A549 (cell line): Measurements from ENCODE around the gene KCNMA1. TPM values are rescaled to one million over a fixed set of nuclear protein-coding genes. Genes with fewer than 3 reads are reported as not detected.
A peak's percentile ranks its signal among the peaks of the same experiment; 100 is the strongest.

Experiments used
- ATAC-seq, 2 experiments: fragments of 200-7000 bp in 1 of 2; fragments of >200 bp in 1 of 2; cut with Nextera tagmentation in 1 of 2; cut with Tn5 transposase in 1 of 2; 3 replicates each; pipeline versions ENCODE4 v1.8.0 to v1.9.1; 2018 to 2020; ENCODE audit warnings: mild to moderate bottlenecking in 1 of 2, moderate library complexity in 1 of 2
- CTCF ChIA-PET: fragments of 300-600 bp; sonication (Branson Sonifier 250); formaldehyde crosslinking; extraction: SDS; loops from one replicate; lab custom pipeline; 2021; ENCODE audit warnings: antibody characterized with exemption, inconsistent platforms; lab: Yijun Ruan, JAX
- POLR2A ChIA-PET: fragments of 350-600 bp; formaldehyde crosslinking; extraction: SDS; loops from one replicate; lab custom pipeline; 2021; ENCODE audit warnings: antibody characterized with exemption, inconsistent platforms; lab: Yijun Ruan, JAX
- DNase-seq, 2 experiments: peaks; one replicate each; pipeline versions ENCODE4 v3.0.0 to v3.0.0-alpha.2; 2011 to 2016; ENCODE audit warnings: low read depth in 1 of 2, low spot score in 1 of 2
- FAIRE-seq: peaks from 2 replicates; lab custom pipeline; 2011; peaks lifted over from hg19 to GRCh38; lab: Jason Lieb, UNC
- H3K27ac ChIP-seq, 2 experiments: fragments of >200 bp; sonication (Bioruptor Twin); formaldehyde crosslinking; 3 replicates each; pipeline ENCODE4 v1.5.1; 2016 to 2017
- H3K4me1 ChIP-seq: fragments of >200 bp; sonication (Bioruptor Twin); formaldehyde crosslinking; 3 replicates; pipeline ENCODE4 v1.6.1; 2016
- H3K4me2 ChIP-seq: fragments of >200 bp; sonication (Bioruptor Twin); formaldehyde crosslinking; 3 replicates; pipeline ENCODE4 v1.6.1; 2016
- H3K4me3 ChIP-seq: fragments of >200 bp; sonication (Bioruptor Twin); formaldehyde crosslinking; 3 replicates; pipeline ENCODE4 v1.5.1; 2016
- H3K9me3 ChIP-seq: fragments of >200 bp; sonication (Bioruptor Twin); formaldehyde crosslinking; 3 replicates; pipeline ENCODE4 v1.6.1; 2016
- EHF ChIP-seq: fragments of 250-450 bp; sonication (Bioruptor Pico); IDR thresholded peaks from 2 replicates; pipeline ENCODE4 v1.5.0; 2020; ENCODE audit warnings: mild to moderate bottlenecking
- EP300 ChIP-seq, 2 experiments: fragments of >200 bp; sonication (Bioruptor Twin); formaldehyde crosslinking; IDR thresholded peaks; 2 replicates in 1 of 2; 3 replicates in 1 of 2; pipeline ENCODE4 v1.6.1; 2016 to 2017
- FOSL2 ChIP-seq, 2 experiments: fragments of 450-650 bp in 1 of 2; fragments of >200 bp in 1 of 2; sonication (Bioruptor Twin) in 1 of 2; formaldehyde crosslinking; IDR thresholded peaks; 2 replicates each; pipeline versions ENCODE4 v1.5.0 to v1.6.1; 2016 to 2020; ENCODE audit warnings: mild to moderate bottlenecking in 1 of 2, moderate library complexity in 1 of 2
- HEYL ChIP-seq: fragments of 250-450 bp; sonication (Bioruptor Pico); IDR thresholded peaks from 2 replicates; pipeline ENCODE4 v1.8.0; 2021; ENCODE audit warnings: mild to moderate bottlenecking, moderate library complexity
- HOXA7 ChIP-seq: fragments of 250-450 bp; sonication (Bioruptor Pico); IDR thresholded peaks from 2 replicates; pipeline ENCODE4 v1.5.0; 2020; ENCODE audit warnings: mild to moderate bottlenecking, moderate library complexity
- JUNB ChIP-seq: fragments of >200 bp; sonication (Bioruptor Twin); formaldehyde crosslinking; IDR thresholded peaks from 2 replicates; pipeline ENCODE4 v1.6.1; 2016
- NFE2L2 ChIP-seq: fragments of 150-350 bp; conservative IDR thresholded peaks from 2 replicates; pipeline ENCODE4 v1.6.1; 2014; ENCODE audit warnings: low read length
- NPAS2 ChIP-seq: fragments of 250-450 bp; sonication (Bioruptor Pico); IDR thresholded peaks from 2 replicates; pipeline ENCODE4 v1.8.0; 2022; ENCODE audit warnings: mild to moderate bottlenecking, moderate library complexity, borderline replicate concordance
- POLR2AphosphoS2 ChIP-seq: conservative IDR thresholded peaks from 2 replicates; pipeline ENCODE4 v1.6.1; 2012; ENCODE audit warnings: low read length, improper control_type of control experiment, inconsistent platforms
- RARB ChIP-seq: fragments of 250-450 bp; sonication (Bioruptor Pico); IDR thresholded peaks from 2 replicates; pipeline ENCODE4 v1.8.0; 2021; ENCODE audit warnings: mild to moderate bottlenecking, moderate library complexity
- TFCP2L1 ChIP-seq: fragments of 250-450 bp; sonication (Bioruptor Pico); IDR thresholded peaks from 2 replicates; pipeline ENCODE4 v1.5.0; 2021; ENCODE audit warnings: mild to moderate bottlenecking
- TP53 ChIP-seq: fragments of 250-450 bp; sonication (Bioruptor Pico); IDR thresholded peaks from 2 replicates; pipeline ENCODE4 v1.5.0; 2021; ENCODE audit warnings: mild to moderate bottlenecking, moderate library complexity
- ZC3H11A ChIP-seq: fragments of 450-650 bp; IDR thresholded peaks from 2 replicates; pipeline ENCODE4 v1.6.1; 2014; ENCODE audit warnings: antibody characterized with exemption, mild to moderate bottlenecking
- ZSCAN20 ChIP-seq: fragments of 250-450 bp; sonication (Bioruptor Pico); IDR thresholded peaks from 2 replicates; pipeline ENCODE4 v1.8.0; 2022; ENCODE audit warnings: mild to moderate bottlenecking, moderate library complexity
- WGBS: methylation state at CpG from one replicate; pipeline ENCODE4 v1.1.6; 2017; ENCODE audit errors: missing lambda C conversion rate; 5-methylcytosine and 5-hydroxymethylcytosine counted together
- polyA plus RNA-seq, 4 experiments: library from polyadenylated mRNA; depleted of rRNA in 3 of 4; stranded (reverse); fragments of >200 nt; fragmentation: RNase III in 1 of 4; extraction: RNeasy Plus Mini Kit Qiagen cat#74134 plus additional on column Dnase treatment in 1 of 4; gene quantifications; 2 replicates in 3 of 4; 3 replicates in 1 of 4; pipeline ENCODE4 v1.2.3, GENCODE V29; 2011 to 2017
- TF ChIP-seq, protein P1 (sequence below): fragments of 200-600 bp; sonication (generic); IDR thresholded peaks from 2 replicates; pipeline ENCODE4 v1.6.1; 2016; ENCODE audit warnings: antibody characterized with exemption, mild to moderate bottlenecking, moderate library complexity
- TF ChIP-seq, protein P2 (sequence below): fragments of 250-450 bp; sonication (Bioruptor Pico); IDR thresholded peaks from 2 replicates; pipeline ENCODE4 v1.5.0; 2020; ENCODE audit warnings: low read depth, mild to moderate bottlenecking, moderate library complexity
- TF ChIP-seq, protein P3 (sequence below): fragments of >200 bp; sonication (Bioruptor Twin); formaldehyde crosslinking; IDR thresholded peaks from 2 replicates; pipeline ENCODE4 v1.6.1; 2016
- TF ChIP-seq, protein P4 (sequence below): IDR thresholded peaks from 2 replicates; pipeline ENCODE4 v1.6.1; 2012
- TF ChIP-seq, protein P5 (sequence below): IDR thresholded peaks from 2 replicates; pipeline ENCODE4 v1.6.1; 2012; ENCODE audit warnings: low read depth, borderline replicate concordance

KCNMA1 gene
- polyA plus RNA-seq, 2 of the 4 experiments (the other 2 are of a cell fraction), result 14.9 to 30.6 TPM

DNA sequence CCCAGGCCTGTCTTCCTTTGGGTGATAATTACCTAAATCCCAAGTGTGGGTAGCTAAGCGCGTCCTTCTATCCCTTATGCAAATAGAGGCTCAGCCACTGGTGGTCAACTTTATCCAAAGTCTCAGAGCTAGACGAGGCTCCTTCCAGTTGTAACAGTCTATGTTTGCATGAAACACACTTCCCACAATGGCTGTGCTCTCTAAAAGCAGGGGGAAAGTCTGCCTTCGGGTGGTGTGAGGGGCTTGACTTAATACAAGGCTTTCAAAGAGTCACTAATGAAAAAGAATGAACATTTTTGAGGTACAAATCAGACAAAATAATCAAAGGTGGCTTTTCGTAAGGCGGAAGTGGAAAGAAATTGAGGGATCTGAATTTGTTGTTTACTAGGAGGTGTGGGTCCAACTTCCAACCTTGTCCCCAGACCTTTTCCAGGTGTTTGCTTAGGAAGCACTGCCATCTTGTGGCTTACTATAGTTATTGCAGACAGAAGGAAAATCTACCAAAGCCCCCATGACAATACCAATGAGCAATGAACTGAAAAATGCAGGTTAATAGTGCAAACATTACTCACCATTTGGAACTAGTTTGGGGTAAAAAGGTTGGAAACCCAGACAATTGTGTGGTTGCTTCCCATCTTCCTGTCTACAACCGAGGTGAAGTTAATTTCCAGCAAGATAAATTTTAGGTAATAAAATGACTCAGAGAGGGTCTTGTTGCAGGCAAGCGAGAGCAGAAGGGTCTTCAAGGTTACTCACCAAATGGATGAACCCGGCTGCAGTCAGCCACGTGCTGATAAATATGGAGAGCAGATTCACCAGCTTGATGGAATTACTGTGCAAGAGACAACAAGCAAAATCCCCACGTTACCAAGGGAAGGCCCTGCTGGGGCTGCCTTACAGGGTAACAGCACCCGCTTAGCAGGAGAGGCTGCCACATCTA, 525.7 kb downstream of the KCNMA1 start (continued):
- TF ChIP-seq, protein P1, sequence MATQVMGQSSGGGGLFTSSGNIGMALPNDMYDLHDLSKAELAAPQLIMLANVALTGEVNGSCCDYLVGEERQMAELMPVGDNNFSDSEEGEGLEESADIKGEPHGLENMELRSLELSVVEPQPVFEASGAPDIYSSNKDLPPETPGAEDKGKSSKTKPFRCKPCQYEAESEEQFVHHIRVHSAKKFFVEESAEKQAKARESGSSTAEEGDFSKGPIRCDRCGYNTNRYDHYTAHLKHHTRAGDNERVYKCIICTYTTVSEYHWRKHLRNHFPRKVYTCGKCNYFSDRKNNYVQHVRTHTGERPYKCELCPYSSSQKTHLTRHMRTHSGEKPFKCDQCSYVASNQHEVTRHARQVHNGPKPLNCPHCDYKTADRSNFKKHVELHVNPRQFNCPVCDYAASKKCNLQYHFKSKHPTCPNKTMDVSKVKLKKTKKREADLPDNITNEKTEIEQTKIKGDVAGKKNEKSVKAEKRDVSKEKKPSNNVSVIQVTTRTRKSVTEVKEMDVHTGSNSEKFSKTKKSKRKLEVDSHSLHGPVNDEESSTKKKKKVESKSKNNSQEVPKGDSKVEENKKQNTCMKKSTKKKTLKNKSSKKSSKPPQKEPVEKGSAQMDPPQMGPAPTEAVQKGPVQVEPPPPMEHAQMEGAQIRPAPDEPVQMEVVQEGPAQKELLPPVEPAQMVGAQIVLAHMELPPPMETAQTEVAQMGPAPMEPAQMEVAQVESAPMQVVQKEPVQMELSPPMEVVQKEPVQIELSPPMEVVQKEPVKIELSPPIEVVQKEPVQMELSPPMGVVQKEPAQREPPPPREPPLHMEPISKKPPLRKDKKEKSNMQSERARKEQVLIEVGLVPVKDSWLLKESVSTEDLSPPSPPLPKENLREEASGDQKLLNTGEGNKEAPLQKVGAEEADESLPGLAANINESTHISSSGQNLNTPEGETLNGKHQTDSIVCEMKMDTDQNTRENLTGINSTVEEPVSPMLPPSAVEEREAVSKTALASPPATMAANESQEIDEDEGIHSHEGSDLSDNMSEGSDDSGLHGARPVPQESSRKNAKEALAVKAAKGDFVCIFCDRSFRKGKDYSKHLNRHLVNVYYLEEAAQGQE, result no peak
- TF ChIP-seq HOXA7 (no peak), FOSL2 (IDR thresholded peaks at IDR 0.05) (peak; percentile 10; the same call in 1 of the 2 replicates), FOSL2 (CRISPR knock-in tag; IDR thresholded peaks at IDR 0.05) (peak; percentile 69)
- TF ChIP-seq, protein P2, sequence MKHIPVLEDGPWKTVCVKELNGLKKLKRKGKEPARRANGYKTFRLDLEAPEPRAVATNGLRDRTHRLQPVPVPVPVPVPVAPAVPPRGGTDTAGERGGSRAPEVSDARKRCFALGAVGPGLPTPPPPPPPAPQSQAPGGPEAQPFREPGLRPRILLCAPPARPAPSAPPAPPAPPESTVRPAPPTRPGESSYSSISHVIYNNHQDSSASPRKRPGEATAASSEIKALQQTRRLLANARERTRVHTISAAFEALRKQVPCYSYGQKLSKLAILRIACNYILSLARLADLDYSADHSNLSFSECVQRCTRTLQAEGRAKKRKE (CRISPR knock-in tag), result 0 out of 2 replicates have a peak, but pooled peaks have one; percentile 42

DNA sequence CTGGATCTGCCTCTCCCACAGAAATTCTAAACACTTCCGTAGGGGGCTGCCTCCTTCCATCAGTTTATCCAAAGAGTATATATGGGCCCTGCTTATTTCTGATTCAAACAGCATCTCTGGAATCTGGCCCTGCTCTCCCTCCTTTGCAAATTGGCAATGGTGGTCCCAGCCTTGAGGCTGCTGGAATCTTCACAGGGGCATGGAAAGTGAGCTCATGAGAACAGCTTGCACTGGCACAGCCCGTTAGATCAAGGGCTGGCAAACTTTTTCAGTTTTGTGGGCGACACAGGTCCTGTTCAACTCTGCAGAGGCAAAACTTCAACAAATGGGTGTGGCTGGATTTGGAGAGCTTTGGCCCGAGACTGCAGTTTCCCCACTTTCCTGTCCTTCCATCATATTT, 526.9 kb downstream of the KCNMA1 start:
- peaks cover 10% of the 10 kb centered on the region for H3K4me1 ChIP-seq
- no peaks in the 10 kb centered on the region for H3K9me3 ChIP-seq
- DNase-seq (no peak), ATAC-seq (no peak), FAIRE-seq (no peak)
- TF ChIP-seq POLR2AphosphoS2, result no peak
- TF ChIP-seq NPAS2 (CRISPR knock-in tag), result no peak
- TF ChIP-seq EHF (CRISPR knock-in tag), result no peak
- TF ChIP-seq, protein P3, sequence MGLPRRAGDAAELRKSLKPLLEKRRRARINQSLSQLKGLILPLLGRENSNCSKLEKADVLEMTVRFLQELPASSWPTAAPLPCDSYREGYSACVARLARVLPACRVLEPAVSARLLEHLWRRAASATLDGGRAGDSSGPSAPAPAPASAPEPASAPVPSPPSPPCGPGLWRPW, result no peak
- TF ChIP-seq, protein P1, result no peak
- no peak for TF ChIP-seq NFE2L2
- H3K4me3 ChIP-seq, result no peak overlapping the region
- no peak overlapping the region for H3K4me2 ChIP-seq
- ChIA-PET CTCF (interaction anchor here (0.6 to 2.5 kb wide), 7 partner anchors 11 to 1709 kb away, joined by 3 to 10 read pairs (median 4); partner anchors contain the start of gene ZNF503), POLR2A (no interaction called here)
- peak overlapping the region in 1 of 2 experiments; percentile 38; a peak in 1 of 6 replicates for H3K27ac ChIP-seq
- WGBS, result 85% methylated on average over 4 of the region's 4 CpGs

DNA sequence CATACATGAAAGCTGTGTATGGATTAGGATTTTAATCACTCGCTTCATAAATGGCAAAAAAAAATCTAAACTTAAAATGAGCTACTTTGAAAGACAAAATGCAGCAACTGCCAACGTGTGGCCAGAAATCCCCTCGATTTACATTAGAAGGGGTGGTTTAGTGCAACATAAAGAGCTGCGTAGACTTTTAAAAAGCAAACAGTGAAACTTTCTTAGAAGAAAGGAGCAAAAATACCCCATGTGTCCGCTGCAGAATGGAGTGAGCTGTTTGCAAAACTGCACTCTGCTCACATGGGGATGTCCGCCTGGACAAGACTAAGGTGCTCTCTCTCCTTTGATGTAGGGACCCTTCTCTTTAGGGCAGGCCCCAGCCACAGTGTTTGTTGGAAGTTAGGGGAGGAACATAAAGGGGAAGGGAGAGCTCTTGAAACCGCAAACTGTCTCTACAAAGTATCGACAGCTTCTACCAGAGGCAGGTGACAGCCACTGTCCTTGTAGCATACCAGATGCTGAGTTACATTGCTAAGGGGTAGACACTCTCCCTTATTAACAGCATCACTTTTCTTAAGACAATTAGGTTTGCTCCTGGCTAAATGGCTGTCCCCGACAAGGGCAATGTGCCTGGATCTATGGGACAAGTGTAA, 528.1 kb downstream of the KCNMA1 start:
- POLR2A ChIA-PET, result no interaction called here
- FAIRE-seq, result no peak
- WGBS, result 84% methylated on average over 9 of the region's 9 CpGs
- H3K4me2 ChIP-seq, result no peak overlapping the region
- TF ChIP-seq ZC3H11A (no peak), HEYL (CRISPR knock-in tag) (no peak), TFCP2L1 (no peak), RARB (CRISPR knock-in tag) (no peak), JUNB (no peak), TP53 (CRISPR knock-in tag) (no peak), POLR2AphosphoS2 (no peak), NPAS2 (CRISPR knock-in tag) (no peak), ZSCAN20 (CRISPR knock-in tag) (no peak), EP300 (IDR thresholded peaks at IDR 0.05) (no peak)
- TF ChIP-seq, protein P4, sequence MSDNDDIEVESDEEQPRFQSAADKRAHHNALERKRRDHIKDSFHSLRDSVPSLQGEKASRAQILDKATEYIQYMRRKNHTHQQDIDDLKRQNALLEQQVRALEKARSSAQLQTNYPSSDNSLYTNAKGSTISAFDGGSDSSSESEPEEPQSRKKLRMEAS, result no peak
- TF ChIP-seq, protein P5, sequence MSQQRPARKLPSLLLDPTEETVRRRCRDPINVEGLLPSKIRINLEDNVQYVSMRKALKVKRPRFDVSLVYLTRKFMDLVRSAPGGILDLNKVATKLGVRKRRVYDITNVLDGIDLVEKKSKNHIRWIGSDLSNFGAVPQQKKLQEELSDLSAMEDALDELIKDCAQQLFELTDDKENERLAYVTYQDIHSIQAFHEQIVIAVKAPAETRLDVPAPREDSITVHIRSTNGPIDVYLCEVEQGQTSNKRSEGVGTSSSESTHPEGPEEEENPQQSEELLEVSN, result no peak
- H3K9me3 ChIP-seq, result no peaks in the 10 kb centered on the region
- no peak overlapping the region for H3K27ac ChIP-seq
- no peak for DNase-seq
- H3K4me1 ChIP-seq, result peaks cover 10% of the 10 kb centered on the region
- H3K4me3 ChIP-seq, result no peak overlapping the region
- ATAC-seq, result no peak
- CTCF ChIA-PET, result interaction anchor here (1.0 to 2.5 kb wide), 5 partner anchors 9 to 71 kb away, joined by 3 to 10 read pairs (median 8); no protein-coding TSS in a partner anchor
